HepG2 (cell line): ENCODE measurements around the gene BZW1. TPM values are rescaled to one million over a fixed set of nuclear protein-coding genes. Genes with fewer than 3 reads are reported as not detected.
A peak's percentile ranks its signal among the peaks of the same experiment; 100 is the strongest.

ENCODE experiments used
- ARNT2 ChIP-seq: sonication (generic); formaldehyde crosslinking; IDR thresholded peaks from 2 replicates; pipeline ENCODE4 v1.8.0; 2022; ENCODE audit warnings: mild to moderate bottlenecking, low read depth, missing genetic modification reagents, moderate library complexity
- CC2D1A ChIP-seq: sonication (generic); formaldehyde crosslinking; IDR thresholded peaks from 2 replicates; pipeline ENCODE4 v1.8.1; 2023; ENCODE audit warnings: mild to moderate bottlenecking, missing genetic modification reagents
- DDIT3 ChIP-seq: sonication (generic); formaldehyde crosslinking; IDR thresholded peaks from 2 replicates; pipeline ENCODE4 v1.4.0; 2020; ENCODE audit warnings: mild to moderate bottlenecking, missing genetic modification reagents
- ERF ChIP-seq: IDR thresholded peaks from 2 replicates; pipeline ENCODE4 v1.6.1; 2018; ENCODE audit warnings: missing biosample characterization, missing genetic modification reagents
- GTF3A ChIP-seq: sonication (generic); formaldehyde crosslinking; conservative IDR thresholded peaks from 2 replicates; pipeline ENCODE4 v1.4.0; 2020; ENCODE audit warnings: mild to moderate bottlenecking, missing genetic modification reagents
- KLF9 ChIP-seq: IDR thresholded peaks from 2 replicates; pipeline ENCODE4 v1.6.1; 2016; ENCODE audit warnings: low read depth
- RCOR2 ChIP-seq: IDR thresholded peaks from 2 replicates; pipeline ENCODE4 v1.6.1; 2016; ENCODE audit warnings: missing biosample characterization, missing genetic modification reagents
- SRSF1 ChIP-seq: fragments of 200-400 bp; formaldehyde crosslinking; optimal IDR thresholded peaks from 2 replicates; pipeline ENCODE3; 2017; ENCODE audit warnings: mild to moderate bottlenecking, low read depth, low read length, moderate library complexity
- TERF1 ChIP-seq: sonication (generic); formaldehyde crosslinking; IDR thresholded peaks from 2 replicates; pipeline ENCODE4 v1.8.0; 2022; ENCODE audit warnings: mild to moderate bottlenecking, missing genetic modification reagents, moderate library complexity
- ZHX2 ChIP-seq, 2 experiments: sonication (generic) in 1 of 2; formaldehyde crosslinking in 1 of 2; IDR thresholded peaks; 2 replicates each; pipeline versions ENCODE4 v1.6.1 to v1.9.0; 2014 to 2022; ENCODE audit warnings: antibody characterized with exemption in 1 of 2, borderline replicate concordance in 1 of 2, inconsistent platforms in 1 of 2, low read depth in 1 of 2, missing genetic modification reagents in 1 of 2
- ZNF274 ChIP-seq: sonication (generic); formaldehyde crosslinking; IDR thresholded peaks from 2 replicates; pipeline ENCODE4 v1.5.1; 2020; ENCODE audit warnings: mild to moderate bottlenecking, missing genetic modification reagents
- ZNF644 ChIP-seq: IDR thresholded peaks from 2 replicates; pipeline ENCODE4 v1.6.1; 2016; ENCODE audit warnings: low read depth
- ZSCAN20 ChIP-seq: sonication (generic); formaldehyde crosslinking; IDR thresholded peaks from 2 replicates; pipeline ENCODE4 v1.4.0; 2020; ENCODE audit warnings: missing genetic modification reagents, mild to moderate bottlenecking, borderline replicate concordance
- polyA plus RNA-seq, 8 experiments: library from polyadenylated mRNA; depleted of rRNA in 3 of 8; stranded (reverse) in 7 of 8; unstranded in 1 of 8; fragments of >200 nt; fragmentation: Illumina TruSeq in 4 of 8; extraction: Trizol in 4 of 8; gene quantifications; 2 replicates each; pipeline versions ENCODE4 v1.2.1 to v1.2.3, GENCODE V29; 2011 to 2016; ENCODE audit warnings: low read depth in 4 of 8, missing spikeins in 1 of 8, mixed read lengths in 1 of 8; ENCODE audit not compliant: insufficient read depth in 1 of 8
- total RNA-seq, 5 experiments: library from RNA; depleted of rRNA; stranded (reverse); fragments of >200 nt; fragmentation: Illumina TruSeq; extraction: Trizol; gene quantifications; 2 replicates each; pipeline ENCODE4 v1.2.3, GENCODE V29; 2016; ENCODE audit warnings: low read depth in 1 of 5
- TF ChIP-seq, protein P1 (sequence below): sonication (generic); formaldehyde crosslinking; IDR thresholded peaks from 2 replicates; pipeline ENCODE4 v1.5.0; 2020; ENCODE audit warnings: missing genetic modification reagents, mild to moderate bottlenecking, borderline replicate concordance
- TF ChIP-seq, protein P2 (sequence below): sonication (generic); formaldehyde crosslinking; IDR thresholded peaks from 2 replicates; pipeline ENCODE4 v1.5.0; 2020; ENCODE audit warnings: mild to moderate bottlenecking, low read depth, missing genetic modification reagents, borderline replicate concordance
- TF ChIP-seq, protein P3 (sequence below): sonication (generic); formaldehyde crosslinking; IDR thresholded peaks from 2 replicates; pipeline ENCODE4 v1.9.0; 2022; ENCODE audit warnings: low read depth, missing genetic modification reagents

Gene BZW1
- total and polyA plus RNA-seq, 2 of the 13 experiments (the other 11 are each of a cell fraction or from before 2014, with no cell fraction given) = 106 to 384 TPM

DNA sequence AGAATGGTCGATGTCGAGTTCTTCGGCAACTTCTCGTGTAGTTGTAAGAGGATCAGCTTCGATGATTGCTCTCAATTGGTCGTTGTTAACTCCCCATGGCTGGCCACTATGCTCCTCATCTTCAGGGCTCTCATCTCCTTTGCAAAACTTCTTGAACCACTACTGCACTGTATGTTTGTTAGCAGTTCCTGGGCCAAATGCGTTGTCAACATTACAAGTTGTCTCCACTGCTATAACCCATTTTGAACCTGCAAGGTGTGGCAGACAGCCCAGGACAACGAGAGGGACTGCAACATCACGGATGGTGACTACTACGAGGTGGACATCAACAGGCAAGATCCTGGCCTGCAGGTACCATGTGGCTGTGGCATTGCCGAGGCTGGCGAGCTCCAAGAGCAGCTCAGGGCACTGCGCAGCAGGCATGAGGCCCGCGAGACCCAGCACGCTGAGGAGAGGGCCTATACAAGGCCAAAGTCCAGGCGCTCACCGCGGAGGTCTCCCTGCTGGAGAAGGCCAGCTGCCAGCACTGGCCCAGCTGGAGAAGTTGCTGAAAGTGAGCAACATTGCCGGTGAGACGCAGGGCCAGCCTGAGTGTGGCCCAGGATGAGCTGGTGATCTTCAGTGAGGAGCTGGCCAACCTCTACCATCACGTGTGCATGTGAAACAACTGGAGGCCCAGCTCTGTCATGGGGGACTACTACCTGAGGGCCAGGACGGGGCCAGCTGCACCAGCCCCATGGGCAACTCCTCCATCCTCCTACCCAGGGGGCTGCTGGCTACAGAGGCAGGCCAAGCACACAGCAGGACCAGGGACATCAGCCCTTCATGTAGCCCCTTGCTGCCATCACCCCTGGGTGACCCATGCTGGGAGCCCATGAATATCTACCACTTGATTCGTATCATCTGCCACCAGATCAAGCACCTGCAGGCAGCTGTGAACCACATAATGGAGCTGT is 32.6 kb downstream of the BZW1 start (continued):
- TF ChIP-seq GTF3A (CRISPR knock-in tag) (no peak), SRSF1 (no peak), ZHX2 (IDR thresholded peaks at IDR 0.05; ENCODE audit: low read depth) (no peak), ZHX2 (CRISPR knock-in tag; IDR thresholded peaks at IDR 0.05; ENCODE audit: borderline replicate concordance) (no peak), ERF (CRISPR knock-in tag) (peak; percentile 56; the same call in 1 of the 2 replicates), ZSCAN20 (CRISPR knock-in tag) (no peak), ARNT2 (peak; percentile 69), ZNF644 (CRISPR knock-in tag) (peak; percentile 86; the same call in 1 of the 2 replicates), RCOR2 (CRISPR knock-in tag) (no peak), ZNF274 (CRISPR knock-in tag) (peak; percentile 93), TERF1 (no peak), DDIT3 (CRISPR knock-in tag) (no peak), CC2D1A (CRISPR knock-in tag) (peak; percentile 17; the same call in 1 of the 2 replicates), KLF9 (CRISPR knock-in tag) (no peak)
- TF ChIP-seq, protein P1, sequence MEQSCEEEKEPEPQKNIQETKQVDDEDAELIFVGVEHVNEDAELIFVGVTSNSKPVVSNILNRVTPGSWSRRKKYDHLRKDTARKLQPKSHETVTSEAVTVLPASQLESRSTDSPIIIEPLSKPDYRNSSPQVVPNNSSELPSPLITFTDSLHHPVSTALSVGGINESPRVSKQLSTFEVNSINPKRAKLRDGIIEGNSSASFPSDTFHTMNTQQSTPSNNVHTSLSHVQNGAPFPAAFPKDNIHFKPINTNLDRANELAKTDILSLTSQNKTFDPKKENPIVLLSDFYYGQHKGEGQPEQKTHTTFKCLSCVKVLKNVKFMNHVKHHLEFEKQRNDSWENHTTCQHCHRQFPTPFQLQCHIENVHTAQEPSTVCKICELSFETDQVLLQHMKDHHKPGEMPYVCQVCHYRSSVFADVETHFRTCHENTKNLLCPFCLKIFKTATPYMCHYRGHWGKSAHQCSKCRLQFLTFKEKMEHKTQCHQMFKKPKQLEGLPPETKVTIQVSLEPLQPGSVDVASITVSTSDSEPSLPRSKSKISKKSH = peak; percentile 90
- TF ChIP-seq, protein P2, sequence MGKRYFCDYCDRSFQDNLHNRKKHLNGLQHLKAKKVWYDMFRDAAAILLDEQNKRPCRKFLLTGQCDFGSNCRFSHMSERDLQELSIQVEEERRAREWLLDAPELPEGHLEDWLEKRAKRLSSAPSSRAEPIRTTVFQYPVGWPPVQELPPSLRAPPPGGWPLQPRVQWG (CRISPR knock-in tag) = no peak
- TF ChIP-seq, protein P3, sequence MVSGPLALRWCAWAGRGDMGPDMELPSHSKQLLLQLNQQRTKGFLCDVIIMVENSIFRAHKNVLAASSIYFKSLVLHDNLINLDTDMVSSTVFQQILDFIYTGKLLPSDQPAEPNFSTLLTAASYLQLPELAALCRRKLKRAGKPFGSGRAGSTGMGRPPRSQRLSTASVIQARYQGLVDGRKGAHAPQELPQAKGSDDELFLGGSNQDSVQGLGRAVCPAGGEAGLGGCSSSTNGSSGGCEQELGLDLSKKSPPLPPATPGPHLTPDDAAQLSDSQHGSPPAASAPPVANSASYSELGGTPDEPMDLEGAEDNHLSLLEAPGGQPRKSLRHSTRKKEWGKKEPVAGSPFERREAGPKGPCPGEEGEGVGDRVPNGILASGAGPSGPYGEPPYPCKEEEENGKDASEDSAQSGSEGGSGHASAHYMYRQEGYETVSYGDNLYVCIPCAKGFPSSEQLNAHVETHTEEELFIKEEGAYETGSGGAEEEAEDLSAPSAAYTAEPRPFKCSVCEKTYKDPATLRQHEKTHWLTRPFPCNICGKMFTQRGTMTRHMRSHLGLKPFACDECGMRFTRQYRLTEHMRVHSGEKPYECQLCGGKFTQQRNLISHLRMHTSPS (CRISPR knock-in tag) = peak; percentile 87
